Endothelial cell of umbilical vein (primary cell): ENCODE results near the gene AP1G2. TPM values are rescaled to one million over a fixed set of nuclear protein-coding genes. Genes with fewer than 3 reads are reported as not detected.

Experiments
- BruUV-seq: library from RNA; stranded (reverse); fragments of 400-500 nt; replicated peaks from 2 replicates; lab custom pipeline; 2021; lab: Mats Ljungman, UMichigan
- CTCF ChIA-PET: fragments of 300-600, 350-600 bp; sonication (Branson Sonifier 250); formaldehyde crosslinking; loops from one replicate; lab custom pipeline; 2021; ENCODE audit warnings: antibody characterized with exemption, inconsistent platforms; lab: Charles Lee
- POLR2A ChIA-PET: fragments of 300-600, 350-600 bp; sonication (Branson Sonifier 250); formaldehyde crosslinking; loops from one replicate; lab custom pipeline; 2021; ENCODE audit warnings: antibody characterized with exemption, inconsistent platforms; lab: Charles Lee
- DNase-seq: peaks from one replicate; pipeline ENCODE4 v3.0.0-alpha.2; 2011; ENCODE audit warnings: low read depth, low spot score
- FAIRE-seq: peaks from 2 replicates; lab custom pipeline; 2011; peaks lifted over from hg19 to GRCh38; lab: Jason Lieb, UNC
- H2AFZ ChIP-seq: 2 replicates; pipeline ENCODE4 v1.6.0; 2012; ENCODE audit warnings: low read depth, low read length, control low read depth, inconsistent platforms
- H3K27ac ChIP-seq: 2 replicates; pipeline ENCODE4 v1.5.1; 2011; ENCODE audit warnings: low read depth, mild to moderate bottlenecking, control low read depth, low read length, moderate library complexity; ENCODE audit not compliant: insufficient read depth
- H3K27me3 ChIP-seq, 2 experiments: 2 replicates each; pipeline versions ENCODE4 v1.6.0 to v1.6.1; 2011; ENCODE audit warnings: low read length in 2 of 2, mixed read lengths in 1 of 2; ENCODE audit not compliant: control insufficient read depth in 2 of 2, insufficient read depth in 2 of 2
- H3K36me3 ChIP-seq, 2 experiments: 2 replicates in 1 of 2; 3 replicates in 1 of 2; pipeline ENCODE4 v1.5.1; 2011; ENCODE audit warnings: low read length in 2 of 2, mild to moderate bottlenecking in 1 of 2, moderate library complexity in 1 of 2; ENCODE audit not compliant: control insufficient read depth in 2 of 2, insufficient read depth in 2 of 2; ENCODE audit errors: extremely low read depth in 1 of 2
- H3K4me1 ChIP-seq: 3 replicates; pipeline ENCODE4 v1.5.1; 2011; ENCODE audit warnings: mild to moderate bottlenecking, low read length; ENCODE audit not compliant: control insufficient read depth, insufficient read depth; ENCODE audit errors: extremely low read depth
- H3K4me2 ChIP-seq: 2 replicates; pipeline ENCODE4 v1.6.1; 2011; ENCODE audit warnings: low read length, control low read depth, mixed read lengths; ENCODE audit not compliant: insufficient read depth
- H3K4me3 ChIP-seq, 3 experiments: fragments of 200-600 bp in 1 of 3; sonication (generic), shearing (Covaris generic) in 1 of 3; replicated peaks in 1 of 3; 2 replicates each; pipeline ENCODE4 v1.5.1; 2011 to 2016; ENCODE audit warnings: control low read depth in 3 of 3, low read length in 3 of 3, mild to moderate bottlenecking in 2 of 3, inconsistent platforms in 1 of 3, low read depth in 1 of 3, moderate library complexity in 1 of 3; ENCODE audit not compliant: insufficient read depth in 1 of 3
- H3K79me2 ChIP-seq: 2 replicates; pipeline ENCODE4 v1.6.0; 2012; ENCODE audit warnings: low read length, inconsistent platforms; ENCODE audit not compliant: control insufficient read depth, insufficient read depth
- H3K9ac ChIP-seq: replicated peaks from 2 replicates; pipeline ENCODE3; 2011; ENCODE audit warnings: low read length, control low read depth; ENCODE audit not compliant: insufficient read depth; ENCODE audit errors: extremely low read depth
- H3K9me1 ChIP-seq: replicated peaks from 3 replicates; pipeline ENCODE4 v1.6.0; 2011; ENCODE audit warnings: mild to moderate bottlenecking, low read length; ENCODE audit not compliant: control insufficient read depth, insufficient read depth; ENCODE audit errors: extremely low read depth
- H3K9me3 ChIP-seq: replicated peaks from 2 replicates; pipeline ENCODE4 v1.5.1; 2012; ENCODE audit warnings: low read length, inconsistent platforms; ENCODE audit not compliant: control insufficient read depth, insufficient read depth
- H4K20me1 ChIP-seq: replicated peaks from 2 replicates; pipeline ENCODE3; 2011; ENCODE audit warnings: mild to moderate bottlenecking, low read length; ENCODE audit not compliant: control insufficient read depth, insufficient read depth; ENCODE audit errors: extremely low read depth
- CTCF ChIP-seq, 2 donors: IDR thresholded peaks; 1 replicate in 1 of 2; 2 replicates in 1 of 2; pipeline ENCODE4 v1.5.1; 2011; ENCODE audit warnings: low read length in 2 of 2, mild to moderate bottlenecking in 2 of 2, moderate library complexity in 2 of 2, control low read depth in 1 of 2, inconsistent platforms in 1 of 2, low read depth in 1 of 2; ENCODE audit not compliant: insufficient read depth in 1 of 2; ENCODE audit errors: extremely low read depth in 1 of 2
- EZH2 ChIP-seq: IDR thresholded peaks from 2 replicates; pipeline ENCODE4 v1.6.1; 2012; ENCODE audit warnings: borderline replicate concordance, low read depth, mild to moderate bottlenecking, moderate library complexity, low read length, inconsistent platforms; ENCODE audit not compliant: severe bottlenecking
- FOS ChIP-seq: IDR thresholded peaks from 2 replicates; pipeline ENCODE4 v1.6.1; 2011; ENCODE audit warnings: mild to moderate bottlenecking, low read length, moderate library complexity, borderline replicate concordance; ENCODE audit not compliant: insufficient read depth
- GATA2 ChIP-seq: IDR thresholded peaks from 2 replicates; pipeline ENCODE4 v1.7.0; 2011; ENCODE audit warnings: low read depth, mild to moderate bottlenecking, moderate library complexity, mixed read lengths, low read length; ENCODE audit not compliant: insufficient read length, insufficient read depth
- JUN ChIP-seq: IDR thresholded peaks from 2 replicates; pipeline ENCODE4 v1.6.1; 2011; ENCODE audit warnings: borderline replicate concordance, low read depth; ENCODE audit not compliant: insufficient read length, insufficient read depth
- MAX ChIP-seq: IDR thresholded peaks from 2 replicates; pipeline ENCODE4 v1.6.1; 2011; ENCODE audit not compliant: insufficient read depth, insufficient read length
- MYC ChIP-seq: IDR thresholded peaks from one replicate; pipeline ENCODE4 v1.6.1; 2011; ENCODE audit warnings: mild to moderate bottlenecking, low read depth, low read length
- POLR2A ChIP-seq: IDR thresholded peaks from 2 replicates; pipeline ENCODE4 v1.6.1; 2012; ENCODE audit warnings: low read depth, mild to moderate bottlenecking, control low read depth, low read length
- POLR2AphosphoS5 ChIP-seq: IDR thresholded peaks from 2 replicates; pipeline ENCODE4 v1.6.1; 2012; ENCODE audit warnings: low read depth, mild to moderate bottlenecking, control low read depth, low read length, moderate library complexity; ENCODE audit not compliant: insufficient read depth
- dilution Hi-C: fragments of 300-500 bp; cut with MboI; formaldehyde crosslinking; loops from one replicate; pipeline ENCODE4 v1.15.0; 2019; ENCODE audit warnings: low sequenced_read_pairs; ENCODE audit not compliant: extremely low pct_ligation_motif_present
- intact Hi-C: fragments of 100-400 bp; cut with micrococcal nuclease; formaldehyde crosslinking; loops from one replicate; pipeline ENCODE4 v1.10.0; 2022
- polyA plus RNA-seq, 4 experiments: library from polyadenylated mRNA; depleted of rRNA in 3 of 4; stranded (reverse) in 3 of 4; unstranded in 1 of 4; fragments of >200 nt; gene quantifications; 2 replicates each; pipeline versions ENCODE4 v1.2.1 to v1.2.3, GENCODE V29; 2011 to 2012; ENCODE audit warnings: missing spikeins in 1 of 4
- total RNA-seq: library from RNA; stranded (reverse); gene quantifications from 2 replicates; pipeline ENCODE4 v1.2.3, GENCODE V29; 2021

The AP1G2 gene
- total and polyA plus RNA-seq, 2 donors (not counting 3 experiments of a cell fraction or from before 2014, with no cell fraction given), result 39.0 to 55.8 TPM

- CTCF ChIA-PET, result interaction anchor here (2.1 kb wide), 1 partner anchor 8 kb away, joined by 5 read pairs; no protein-coding TSS in a partner anchor
- Histone ChIP-seq H3K79me2 (no peaks in the 10 kb centered on the region), H3K36me3 (no peaks in the 10 kb centered on the region), H3K9me1 (no peaks in the 10 kb centered on the region), H3K27me3 (peaks cover 31 to 42% of the 10 kb centered on the region in 2 experiments), H3K9ac (no peak overlapping the region), H2AFZ (no peak overlapping the region), H3K4me2 (no peak overlapping the region), H4K20me1 (no peaks in the 10 kb centered on the region), H3K9me3 (no peaks in the 10 kb centered on the region), H3K4me1 (no peaks in the 10 kb centered on the region), H3K27ac (no peak overlapping the region), H3K4me3 (no peak overlapping the region)
- POLR2A ChIA-PET, result no interaction called here
- intact Hi-C loops, result no loop called here
- dilution Hi-C loops, result no loop called here
- FAIRE-seq, result no peak
- TF ChIP-seq EZH2 (no peak), POLR2AphosphoS5 (no peak), FOS (no peak)
- no peak for DNase-seq
- no TSS peak for BruUV-seq
Measured at GRCh38 chr14:23580152-23580926, 12.7 kb upstream of the AP1G2 start.

- no peak overlapping the region for H3K9ac ChIP-seq
- H2AFZ ChIP-seq, result no peak overlapping the region
- CTCF ChIA-PET, result interaction anchor here (2.1 kb wide), 1 partner anchor 9 kb away, joined by 5 read pairs; no protein-coding TSS in a partner anchor
- BruUV-seq, result no TSS peak
- H3K27ac ChIP-seq, result no peak overlapping the region
- FAIRE-seq, result no peak
- no peaks in the 10 kb centered on the region for H3K9me3 ChIP-seq
- H3K9me1 ChIP-seq, result no peaks in the 10 kb centered on the region
- POLR2A ChIA-PET, result no interaction called here
- TF ChIP-seq JUN, result no peak
- TF ChIP-seq EZH2, result no peak
- no peak for TF ChIP-seq FOS
- TF ChIP-seq POLR2AphosphoS5, result no peak
- TF ChIP-seq CTCF (IDR thresholded peaks at IDR 0.05; ENCODE audit: extremely low read depth in 1 of 2, insufficient read depth in 1 of 2, low read depth in 1 of 2, low read length in 2 of 2), result no peak
- TF ChIP-seq MYC, result no peak
- no peak for TF ChIP-seq POLR2A
- no peak for TF ChIP-seq GATA2
- no peak for TF ChIP-seq MAX
- no peak overlapping the region for H3K4me3 ChIP-seq
- no peaks in the 10 kb centered on the region for H3K36me3 ChIP-seq
- intact Hi-C loops (no loop called here), dilution Hi-C loops (no loop called here)
- peaks cover 34 to 48% of the 10 kb centered on the region in 2 experiments for H3K27me3 ChIP-seq
- no peaks in the 10 kb centered on the region for H3K79me2 ChIP-seq
- no peak overlapping the region for H3K4me2 ChIP-seq
- H3K4me1 ChIP-seq, result no peaks in the 10 kb centered on the region
- DNase-seq, result no peak
- H4K20me1 ChIP-seq, result no peaks in the 10 kb centered on the region
Measured at GRCh38 chr14:23579739-23580138, 12.1 kb upstream of the AP1G2 start.
